OCI-LY3 (cell line): ENCODE measurements around the gene RAPSN.

ENCODE experiments used
- H2AFZ ChIP-seq: fragments of 200-600, 300-600 bp; shearing (Covaris generic); 2 replicates; pipeline ENCODE4 v1.6.0; 2014; ENCODE audit warnings: antibody characterized with exemption, low read depth, low read length
- H3K27ac ChIP-seq: fragments of 200-600, 300-600 bp; sonication (generic); 2 replicates; pipeline ENCODE4 v1.5.1; 2014; ENCODE audit warnings: mild to moderate bottlenecking, low read length, moderate library complexity, mixed read lengths
- H3K27me3 ChIP-seq: fragments of 200-600, 300-600 bp; sonication (generic); 2 replicates; pipeline ENCODE4 v1.6.1; 2014; ENCODE audit warnings: low read depth, low read length, mixed read lengths
- H3K36me3 ChIP-seq: fragments of 200-600, 300-600 bp; sonication (generic); replicated peaks from 2 replicates; pipeline ENCODE3; 2014; ENCODE audit warnings: low read depth, low read length, mixed read lengths
- H3K4me1 ChIP-seq: fragments of 300-600, 200-600 bp; sonication (generic); 2 replicates; pipeline ENCODE4 v1.6.1; 2014; ENCODE audit warnings: low read length, mixed read lengths
- H3K4me2 ChIP-seq: fragments of 200-600, 300-600 bp; sonication (generic); 2 replicates; pipeline ENCODE4 v1.6.1; 2014; ENCODE audit warnings: low read length, mixed read lengths
- H3K4me3 ChIP-seq: fragments of 300-600, 200-600 bp; sonication (generic); 2 replicates; pipeline ENCODE4 v1.5.1; 2014; ENCODE audit warnings: antibody characterized with exemption, mild to moderate bottlenecking, low read length, moderate library complexity
- H3K79me2 ChIP-seq: fragments of 300-600, 200-600 bp; shearing (Covaris generic); 2 replicates; pipeline ENCODE4 v1.6.1; 2014; ENCODE audit warnings: mild to moderate bottlenecking, low read length, mixed read lengths
- H3K9ac ChIP-seq: fragments of 300-600, 200-600 bp; shearing (Covaris generic); 2 replicates; pipeline ENCODE4 v1.6.0; 2014; ENCODE audit warnings: mild to moderate bottlenecking, low read length, moderate library complexity
- H3K9me3 ChIP-seq: fragments of 200-600, 300-600 bp; shearing (Covaris generic); 2 replicates; pipeline ENCODE4 v1.6.1; 2014; ENCODE audit warnings: low read length, mixed read lengths; ENCODE audit not compliant: insufficient read depth
- H4K20me1 ChIP-seq: fragments of 200-600, 300-600 bp; sonication (generic); 2 replicates; pipeline ENCODE4 v1.6.1; 2016; ENCODE audit warnings: low read length, mixed read lengths; ENCODE audit not compliant: insufficient read depth
- CTCF ChIP-seq: fragments of 200-600, 300-600 bp; sonication (generic); IDR thresholded peaks from 2 replicates; pipeline ENCODE4 v1.5.1; 2014; ENCODE audit warnings: antibody characterized with exemption, low read length, low read depth
- EZH2phosphoT487 ChIP-seq: fragments of 200-600 bp; shearing (Covaris generic); IDR thresholded peaks from 2 replicates; pipeline ENCODE4 v1.6.1; 2018; ENCODE audit warnings: antibody characterized with exemption, mixed run types, low read depth

Gene RAPSN

DNA sequence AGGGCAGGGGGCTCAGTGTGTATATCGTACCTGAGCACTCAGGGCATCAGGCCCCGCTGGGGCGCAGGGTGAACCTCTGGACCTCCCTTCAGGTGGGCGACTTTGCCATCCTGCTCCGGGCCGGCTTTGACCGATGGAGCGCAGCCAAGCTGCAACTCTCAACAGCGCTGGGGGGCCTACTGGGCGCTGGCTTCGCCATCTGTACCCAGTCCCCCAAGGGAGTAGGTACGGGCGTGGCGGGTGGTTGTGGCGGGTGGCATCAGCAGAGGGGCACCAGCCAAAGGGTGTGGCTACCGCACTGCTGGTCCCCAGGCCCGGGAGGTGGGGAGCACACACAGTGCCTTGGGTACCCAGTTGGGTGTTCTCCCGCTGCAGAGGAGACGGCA, 34.3 kb downstream of the RAPSN start:
- Histone ChIP-seq H3K27ac (no peak overlapping the region), H4K20me1 (no peaks in the 10 kb centered on the region), H3K9me3 (no peaks in the 10 kb centered on the region), H3K4me3 (no peak overlapping the region), H3K4me2 (no peak overlapping the region), H3K36me3 (peaks cover 25% of the 10 kb centered on the region), H3K9ac (no peak overlapping the region), H3K27me3 (no peaks in the 10 kb centered on the region), H3K79me2 (no peaks in the 10 kb centered on the region), H3K4me1 (no peaks in the 10 kb centered on the region; the same call in 1 of the 2 replicates), H2AFZ (no peak overlapping the region)
- TF ChIP-seq EZH2phosphoT487: no peak
- no peak for TF ChIP-seq CTCF

- Histone ChIP-seq H3K27me3 (no peaks in the 10 kb centered on the region), H3K4me3 (no peak overlapping the region), H4K20me1 (no peaks in the 10 kb centered on the region), H3K4me2 (no peak overlapping the region), H3K9ac (no peak overlapping the region), H3K79me2 (no peaks in the 10 kb centered on the region), H2AFZ (no peak overlapping the region), H3K36me3 (peaks cover 22% of the 10 kb centered on the region), H3K9me3 (no peaks in the 10 kb centered on the region), H3K4me1 (peaks cover 5% of the 10 kb centered on the region), H3K27ac (no peak overlapping the region)
- TF ChIP-seq EZH2phosphoT487 (no peak), CTCF (no peak)
Observed at GRCh38 chr11:47413908-47414684, 34.8 kb downstream of the RAPSN start.

DNA sequence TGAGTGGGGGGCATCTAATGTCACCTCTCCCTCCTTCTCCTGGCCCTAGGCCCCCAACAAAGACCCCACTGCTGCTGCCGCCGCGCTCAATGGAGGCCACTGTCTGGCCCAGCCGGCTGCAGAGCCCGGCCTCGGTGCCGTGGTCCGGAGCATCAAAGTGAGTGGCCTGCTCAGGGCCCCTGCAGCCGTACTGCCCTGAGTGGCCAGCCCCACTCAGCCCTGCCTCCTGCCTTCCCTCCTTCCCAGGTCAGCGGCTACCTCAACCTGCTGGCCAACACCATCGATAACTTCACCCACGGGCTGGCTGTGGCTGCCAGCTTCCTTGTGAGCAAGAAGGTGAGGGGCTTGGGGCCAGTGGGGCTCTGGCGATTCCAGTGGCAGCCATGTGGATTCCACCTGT, 35.6 kb downstream of the RAPSN start:
- no peak overlapping the region for H2AFZ ChIP-seq
- H3K36me3 ChIP-seq: peaks cover 15% of the 10 kb centered on the region
- no peaks in the 10 kb centered on the region for H3K27me3 ChIP-seq
- H3K4me2 ChIP-seq: no peak overlapping the region
- no peak for TF ChIP-seq CTCF
- TF ChIP-seq EZH2phosphoT487: no peak
- H3K4me3 ChIP-seq: no peak overlapping the region
- no peaks in the 10 kb centered on the region for H3K9me3 ChIP-seq
- H3K27ac ChIP-seq: no peak overlapping the region
- no peaks in the 10 kb centered on the region for H3K79me2 ChIP-seq
- no peaks in the 10 kb centered on the region for H4K20me1 ChIP-seq
- H3K9ac ChIP-seq: no peak overlapping the region
- H3K4me1 ChIP-seq: peaks cover 8% of the 10 kb centered on the region

DNA sequence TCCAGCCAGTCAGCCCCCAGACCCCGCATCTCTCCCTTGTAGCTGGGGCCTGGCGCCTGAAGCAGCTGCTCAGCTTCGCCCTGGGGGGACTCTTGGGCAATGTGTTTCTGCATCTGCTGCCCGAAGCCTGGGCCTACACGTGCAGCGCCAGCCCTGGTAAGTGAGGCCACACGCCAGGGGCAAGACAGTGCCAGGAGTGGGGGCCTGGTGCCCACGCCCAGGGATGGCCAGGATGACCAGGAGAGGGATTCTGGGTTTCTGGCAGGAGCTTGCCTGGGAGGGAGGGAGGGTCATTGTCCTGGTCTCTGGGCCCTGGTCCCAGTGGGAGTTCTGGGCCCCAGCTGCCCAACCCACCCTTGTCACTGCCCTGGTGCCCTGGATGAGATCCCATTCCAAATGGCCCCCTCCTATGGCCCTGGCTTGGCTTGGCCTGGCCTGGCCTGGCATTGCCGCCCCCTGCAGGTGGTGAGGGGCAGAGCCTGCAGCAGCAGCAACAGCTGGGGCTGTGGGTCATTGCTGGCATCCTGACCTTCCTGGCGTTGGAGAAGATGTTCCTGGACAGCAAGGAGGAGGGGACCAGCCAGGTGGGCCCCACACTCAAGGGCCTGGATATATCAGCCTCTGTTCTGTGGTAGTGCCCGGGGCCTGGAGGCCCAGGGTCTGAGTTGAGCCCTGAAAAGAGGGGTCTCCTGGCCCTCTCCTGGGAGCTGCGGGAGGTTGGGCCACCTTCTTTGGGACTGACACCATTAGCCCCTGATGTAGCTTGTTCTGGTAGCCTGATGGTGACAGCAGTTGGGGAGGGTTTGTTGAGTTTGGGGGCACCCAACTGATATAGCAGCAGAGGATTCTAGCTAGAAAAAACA, 36.8 kb downstream of the RAPSN start:
- Histone ChIP-seq H3K36me3 (peaks cover 5% of the 10 kb centered on the region), H3K9me3 (no peaks in the 10 kb centered on the region), H3K79me2 (no peaks in the 10 kb centered on the region), H3K4me3 (no peak overlapping the region), H3K4me1 (peaks cover 14% of the 10 kb centered on the region), H2AFZ (no peak overlapping the region), H3K27ac (no peak overlapping the region), H3K27me3 (no peaks in the 10 kb centered on the region), H4K20me1 (no peaks in the 10 kb centered on the region), H3K4me2 (no peak overlapping the region), H3K9ac (no peak overlapping the region)
- TF ChIP-seq CTCF (peak; percentile 82), EZH2phosphoT487 (no peak)
